GM23338 (cell line): ENCODE measurements around the gene IL17C. TPM values are rescaled to one million over a fixed set of nuclear protein-coding genes. Genes with fewer than 3 reads are reported as not detected.

Source experiments
- ATAC-seq: fragments of 200-7000 bp; cut with Tn5 transposase; 3 replicates; pipeline ENCODE4 v1.9.1; 2020
- DNase-seq: peaks from one replicate; pipeline ENCODE4 v3.0.0-alpha.2; 2015; ENCODE audit warnings: low spot score
- H2AFZ ChIP-seq: fragments of 200-600 bp; sonication (generic); 2 replicates; pipeline ENCODE4 v1.8.0; 2016; ENCODE audit warnings: antibody characterized with exemption, mild to moderate bottlenecking, moderate library complexity
- H3F3A ChIP-seq: fragments of 200-600 bp; sonication (generic); replicated peaks from 2 replicates; pipeline ENCODE4 v1.8.0; 2017; ENCODE audit warnings: antibody characterized with exemption, mixed run types, low read depth
- H3K27ac ChIP-seq: fragments of 200-600 bp; sonication (generic); 2 replicates; pipeline ENCODE4 v1.6.1; 2016; ENCODE audit warnings: low read depth
- H3K27me3 ChIP-seq: fragments of 200-600 bp; sonication (generic); 2 replicates; pipeline ENCODE4 v1.8.0; 2016; ENCODE audit warnings: mild to moderate bottlenecking, mixed run types, moderate library complexity; ENCODE audit not compliant: insufficient read depth
- H3K36me3 ChIP-seq: fragments of 200-600 bp; sonication (generic); 2 replicates; pipeline ENCODE4 v1.8.0; 2016; ENCODE audit warnings: mild to moderate bottlenecking; ENCODE audit not compliant: insufficient read depth
- H3K4me1 ChIP-seq: fragments of 200-600 bp; sonication (generic); 2 replicates; pipeline ENCODE4 v1.8.0; 2016; ENCODE audit warnings: mild to moderate bottlenecking, moderate library complexity; ENCODE audit not compliant: insufficient read depth
- H3K4me2 ChIP-seq: fragments of 200-600 bp; sonication (generic); 2 replicates; pipeline ENCODE4 v1.7.1; 2017; ENCODE audit warnings: mixed run types
- H3K4me3 ChIP-seq: fragments of 200-600 bp; sonication (generic); 2 replicates; pipeline ENCODE4 v1.6.1; 2016; ENCODE audit warnings: mixed run types
- H3K79me2 ChIP-seq: fragments of 200-600 bp; sonication (generic); replicated peaks from 2 replicates; pipeline ENCODE4 v1.8.0; 2017; ENCODE audit warnings: mild to moderate bottlenecking; ENCODE audit not compliant: insufficient read depth
- H3K9me2 ChIP-seq: fragments of 200-600 bp; sonication (generic); 2 replicates; pipeline ENCODE4 v1.8.0; 2017; ENCODE audit not compliant: insufficient read depth
- H4K20me1 ChIP-seq: fragments of 200-600 bp; sonication (generic); replicated peaks from 2 replicates; pipeline ENCODE4 v1.8.0; 2017; ENCODE audit warnings: mild to moderate bottlenecking; ENCODE audit not compliant: insufficient read depth
- H3K27ac Mint-ChIP-seq: 2 replicates; pipeline ENCODE4 v1.8.0; 2020; ENCODE audit warnings: inconsistent platforms, mild to moderate bottlenecking, moderate library complexity, mixed read lengths
- H3K27me3 Mint-ChIP-seq: 3 replicates; pipeline ENCODE4 v1.8.0; 2022; ENCODE audit warnings: low read depth, mild to moderate bottlenecking, moderate library complexity, mixed read lengths, inconsistent platforms; ENCODE audit not compliant: insufficient read depth, poor library complexity
- H3K36me3 Mint-ChIP-seq: 3 replicates; pipeline ENCODE4 v1.8.0; 2021; ENCODE audit warnings: low read depth, mild to moderate bottlenecking, inconsistent platforms, moderate library complexity, mixed read lengths
- H3K4me1 Mint-ChIP-seq: 3 replicates; pipeline ENCODE4 v1.8.0; 2020; ENCODE audit warnings: mild to moderate bottlenecking, inconsistent platforms, mixed read lengths
- H3K4me3 Mint-ChIP-seq: 3 replicates; pipeline ENCODE4 v1.8.0; 2021; ENCODE audit warnings: moderate library complexity, mild to moderate bottlenecking, inconsistent platforms, mixed read lengths
- H3K9me3 Mint-ChIP-seq: 3 replicates; pipeline ENCODE4 v1.8.0; 2020; ENCODE audit warnings: moderate library complexity, mild to moderate bottlenecking, inconsistent platforms, mixed read lengths
- CTCF ChIP-seq, 2 experiments: fragments of 200-600 bp in 1 of 2; sonication (generic) in 1 of 2; conservative IDR thresholded peaks; 2 replicates each; pipeline versions ENCODE4 v1.5.1 to v1.6.1; 2016 to 2017; ENCODE audit warnings: antibody characterized with exemption in 2 of 2, low read depth in 2 of 2, mild to moderate bottlenecking in 2 of 2, moderate library complexity in 1 of 2
- ETS1 ChIP-seq: IDR thresholded peaks from 2 replicates; pipeline ENCODE4 v1.6.1; 2016; ENCODE audit warnings: antibody characterized with exemption
- REST ChIP-seq: IDR thresholded peaks from one replicate; pipeline ENCODE4 v1.6.1; 2018; ENCODE audit warnings: antibody characterized with exemption; ENCODE audit not compliant: unreplicated experiment
- STAT1 ChIP-seq: IDR thresholded peaks from one replicate; pipeline ENCODE4 v1.6.1; 2016; ENCODE audit warnings: antibody characterized with exemption; ENCODE audit not compliant: unreplicated experiment
- ZNF331 ChIP-seq: fragments of 250-450 bp; sonication (Bioruptor Pico); IDR thresholded peaks from 2 replicates; pipeline ENCODE4 v1.5.0; 2020; ENCODE audit warnings: low read depth, mild to moderate bottlenecking, moderate library complexity
- polyA plus RNA-seq: library from polyadenylated mRNA; unstranded; fragments of >200 nt; fragmentation: Nextera tagmentation; extraction: Ambion mirVana; gene quantifications from 2 replicates; pipeline ENCODE4 v1.2.1, GENCODE V29; 2016
- total RNA-seq: library from RNA; depleted of rRNA; stranded (reverse); fragments of >200 nt; shearing (Covaris generic); gene quantifications from 2 replicates; pipeline ENCODE4 v1.2.3, GENCODE V29; 2014
- TF ChIP-seq, protein P1 (sequence below): fragments of 250-450 bp; sonication (Bioruptor Pico); IDR thresholded peaks from 2 replicates; pipeline ENCODE4 v1.5.0; 2020; ENCODE audit warnings: mild to moderate bottlenecking, moderate library complexity

IL17C gene
- total and polyA plus RNA-seq, 2 experiments from 2014 or later = 2.7 to 3.9 TPM

- Mint-ChIP-seq H3K4me1 (peaks cover 8% of the 10 kb centered on the region; the same call in 2 of the 3 replicates), H3K4me3 (peak overlapping the region; percentile 87), H3K27ac (peak overlapping the region; percentile 44), H3K27me3 (peaks cover 5% of the 10 kb centered on the region), H3K9me3 (no peaks in the 10 kb centered on the region), H3K36me3 (peaks cover 18% of the 10 kb centered on the region)
- TF ChIP-seq, protein P1, sequence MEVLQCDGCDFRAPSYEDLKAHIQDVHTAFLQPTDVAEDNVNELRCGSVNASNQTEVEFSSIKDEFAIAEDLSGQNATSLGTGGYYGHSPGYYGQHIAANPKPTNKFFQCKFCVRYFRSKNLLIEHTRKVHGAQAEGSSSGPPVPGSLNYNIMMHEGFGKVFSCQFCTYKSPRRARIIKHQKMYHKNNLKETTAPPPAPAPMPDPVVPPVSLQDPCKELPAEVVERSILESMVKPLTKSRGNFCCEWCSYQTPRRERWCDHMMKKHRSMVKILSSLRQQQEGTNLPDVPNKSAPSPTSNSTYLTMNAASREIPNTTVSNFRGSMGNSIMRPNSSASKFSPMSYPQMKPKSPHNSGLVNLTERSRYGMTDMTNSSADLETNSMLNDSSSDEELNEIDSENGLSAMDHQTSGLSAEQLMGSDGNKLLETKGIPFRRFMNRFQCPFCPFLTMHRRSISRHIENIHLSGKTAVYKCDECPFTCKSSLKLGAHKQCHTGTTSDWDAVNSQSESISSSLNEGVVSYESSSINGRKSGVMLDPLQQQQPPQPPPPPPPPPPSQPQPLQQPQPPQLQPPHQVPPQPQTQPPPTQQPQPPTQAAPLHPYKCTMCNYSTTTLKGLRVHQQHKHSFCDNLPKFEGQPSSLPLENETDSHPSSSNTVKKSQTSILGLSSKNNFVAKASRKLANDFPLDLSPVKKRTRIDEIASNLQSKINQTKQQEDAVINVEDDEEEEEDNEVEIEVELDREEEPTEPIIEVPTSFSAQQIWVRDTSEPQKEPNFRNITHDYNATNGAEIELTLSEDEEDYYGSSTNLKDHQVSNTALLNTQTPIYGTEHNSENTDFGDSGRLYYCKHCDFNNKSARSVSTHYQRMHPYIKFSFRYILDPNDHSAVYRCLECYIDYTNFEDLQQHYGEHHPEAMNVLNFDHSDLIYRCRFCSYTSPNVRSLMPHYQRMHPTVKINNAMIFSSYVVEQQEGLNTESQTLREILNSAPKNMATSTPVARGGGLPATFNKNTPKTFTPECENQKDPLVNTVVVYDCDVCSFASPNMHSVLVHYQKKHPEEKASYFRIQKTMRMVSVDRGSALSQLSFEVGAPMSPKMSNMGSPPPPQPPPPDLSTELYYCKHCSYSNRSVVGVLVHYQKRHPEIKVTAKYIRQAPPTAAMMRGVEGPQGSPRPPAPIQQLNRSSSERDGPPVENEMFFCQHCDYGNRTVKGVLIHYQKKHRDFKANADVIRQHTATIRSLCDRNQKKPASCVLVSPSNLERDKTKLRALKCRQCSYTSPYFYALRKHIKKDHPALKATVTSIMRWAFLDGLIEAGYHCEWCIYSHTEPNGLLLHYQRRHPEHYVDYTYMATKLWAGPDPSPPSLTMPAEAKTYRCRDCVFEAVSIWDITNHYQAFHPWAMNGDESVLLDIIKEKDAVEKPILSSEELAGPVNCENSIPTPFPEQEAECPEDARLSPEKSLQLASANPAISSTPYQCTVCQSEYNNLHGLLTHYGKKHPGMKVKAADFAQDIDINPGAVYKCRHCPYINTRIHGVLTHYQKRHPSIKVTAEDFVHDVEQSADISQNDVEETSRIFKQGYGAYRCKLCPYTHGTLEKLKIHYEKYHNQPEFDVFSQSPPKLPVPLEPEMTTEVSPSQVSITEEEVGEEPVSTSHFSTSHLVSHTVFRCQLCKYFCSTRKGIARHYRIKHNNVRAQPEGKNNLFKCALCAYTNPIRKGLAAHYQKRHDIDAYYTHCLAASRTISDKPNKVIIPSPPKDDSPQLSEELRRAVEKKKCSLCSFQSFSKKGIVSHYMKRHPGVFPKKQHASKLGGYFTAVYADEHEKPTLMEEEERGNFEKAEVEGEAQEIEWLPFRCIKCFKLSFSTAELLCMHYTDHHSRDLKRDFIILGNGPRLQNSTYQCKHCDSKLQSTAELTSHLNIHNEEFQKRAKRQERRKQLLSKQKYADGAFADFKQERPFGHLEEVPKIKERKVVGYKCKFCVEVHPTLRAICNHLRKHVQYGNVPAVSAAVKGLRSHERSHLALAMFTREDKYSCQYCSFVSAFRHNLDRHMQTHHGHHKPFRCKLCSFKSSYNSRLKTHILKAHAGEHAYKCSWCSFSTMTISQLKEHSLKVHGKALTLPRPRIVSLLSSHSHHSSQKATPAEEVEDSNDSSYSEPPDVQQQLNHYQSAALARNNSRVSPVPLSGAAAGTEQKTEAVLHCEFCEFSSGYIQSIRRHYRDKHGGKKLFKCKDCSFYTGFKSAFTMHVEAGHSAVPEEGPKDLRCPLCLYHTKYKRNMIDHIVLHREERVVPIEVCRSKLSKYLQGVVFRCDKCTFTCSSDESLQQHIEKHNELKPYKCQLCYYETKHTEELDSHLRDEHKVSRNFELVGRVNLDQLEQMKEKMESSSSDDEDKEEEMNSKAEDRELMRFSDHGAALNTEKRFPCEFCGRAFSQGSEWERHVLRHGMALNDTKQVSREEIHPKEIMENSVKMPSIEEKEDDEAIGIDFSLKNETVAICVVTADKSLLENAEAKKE (CRISPR knock-in tag) = no peak
- no peak for TF ChIP-seq REST
- TF ChIP-seq ZNF331 (CRISPR knock-in tag) = no peak
- no peak for TF ChIP-seq CTCF (conservative IDR thresholded peaks at IDR 0.05; ENCODE audit: low read depth in 2 of 2)
- TF ChIP-seq STAT1 = no peak
- TF ChIP-seq ETS1 = no peak
- no peak overlapping the region for H2AFZ ChIP-seq
- H3K27me3 ChIP-seq = no peaks in the 10 kb centered on the region
- peak overlapping the region; percentile 45; the same call in 1 of the 2 replicates for H3K27ac ChIP-seq
- H4K20me1 ChIP-seq = peaks cover 7% of the 10 kb centered on the region; the same call in 1 of the 2 replicates
- H3K4me1 ChIP-seq = peaks cover 11% of the 10 kb centered on the region; the same call in 1 of the 2 replicates
- H3K4me3 ChIP-seq = peak overlapping the region; percentile 96
- 0 out of 2 replicates have a peak, but pooled peaks cover 4% of the 10 kb centered on the region for H3F3A ChIP-seq
- H3K9me2 ChIP-seq = no peaks in the 10 kb centered on the region
- peak overlapping the region; percentile 98 for H3K4me2 ChIP-seq
- ATAC-seq (peak; percentile 35), DNase-seq (peak; percentile 64)
- H3K79me2 ChIP-seq = peaks cover 14% of the 10 kb centered on the region; the same call in 1 of the 2 replicates
- no peaks in the 10 kb centered on the region; the same call in 1 of the 2 replicates for H3K36me3 ChIP-seq
Observed at GRCh38 chr16:88649924-88650748, 11.8 kb downstream of the IL17C start.
